MCF 10A (cell line): ENCODE results near the gene FRAS1. TPM values are rescaled to one million over a fixed set of nuclear protein-coding genes. Genes with fewer than 3 reads are reported as not detected.
A peak's percentile ranks its signal among the peaks of the same experiment; 100 is the strongest.

Source experiments
- BruUV-seq: library from RNA; stranded (reverse); fragments of 400-500 nt; replicated peaks from 2 replicates; lab custom pipeline; 2021; lab: Mats Ljungman, UMichigan
- CTCF ChIA-PET: fragments of 300-600 bp; sonication (Branson Sonifier 250); formaldehyde crosslinking; extraction: SDS; loops from one replicate; lab custom pipeline; 2021; ENCODE audit warnings: antibody characterized with exemption, inconsistent platforms; lab: Yijun Ruan, JAX
- POLR2A ChIA-PET: fragments of 300-600, 350-650 bp; sonication (Branson Sonifier 250); formaldehyde crosslinking; extraction: SDS; loops from one replicate; lab custom pipeline; 2020; ENCODE audit warnings: antibody characterized with exemption, inconsistent platforms; lab: Yijun Ruan, JAX
- DNase-seq: peaks from one replicate; pipeline ENCODE4 v3.0.0-alpha.2; 2018; ENCODE audit not compliant: unreplicated experiment
- H3K27ac Mint-ChIP-seq: one replicate; pipeline ENCODE4 v1.8.0; 2022; ENCODE audit warnings: mild to moderate bottlenecking, low read depth, mixed read lengths; ENCODE audit not compliant: unreplicated experiment
- H3K27me3 Mint-ChIP-seq: one replicate; pipeline ENCODE4 v1.8.0; 2022; ENCODE audit warnings: mixed read lengths; ENCODE audit not compliant: insufficient read depth, unreplicated experiment
- H3K36me3 Mint-ChIP-seq: one replicate; pipeline ENCODE4 v1.8.0; 2022; ENCODE audit warnings: mild to moderate bottlenecking, moderate library complexity, mixed read lengths; ENCODE audit not compliant: insufficient read depth, unreplicated experiment
- H3K4me1 Mint-ChIP-seq: one replicate; pipeline ENCODE4 v1.8.0; 2022; ENCODE audit warnings: mixed read lengths; ENCODE audit not compliant: insufficient read depth, unreplicated experiment
- H3K4me3 Mint-ChIP-seq: one replicate; pipeline ENCODE4 v1.8.0; 2022; ENCODE audit warnings: mild to moderate bottlenecking, moderate library complexity, mixed read lengths; ENCODE audit not compliant: unreplicated experiment
- H3K9me3 Mint-ChIP-seq: one replicate; pipeline ENCODE4 v1.8.0; 2022; ENCODE audit warnings: mixed read lengths; ENCODE audit not compliant: unreplicated experiment
- intact Hi-C: fragments of 100-400 bp; cut with micrococcal nuclease; formaldehyde crosslinking; loops from 2 replicates; pipeline ENCODE4 v1.14.1; 2022
- total RNA-seq: library from RNA; stranded (reverse); gene quantifications from 2 replicates; pipeline ENCODE4 v1.2.3, GENCODE V29; 2022
- TF ChIP-seq, protein P1 (sequence below): fragments of 200-600 bp; IDR thresholded peaks from one replicate; pipeline ENCODE4 v1.8.0; 2022; ENCODE audit warnings: antibody characterized with exemption, mild to moderate bottlenecking; ENCODE audit not compliant: unreplicated experiment

FRAS1 gene
- total RNA-seq, 1 experiment from 2014 or later = 2.0 TPM

DNA sequence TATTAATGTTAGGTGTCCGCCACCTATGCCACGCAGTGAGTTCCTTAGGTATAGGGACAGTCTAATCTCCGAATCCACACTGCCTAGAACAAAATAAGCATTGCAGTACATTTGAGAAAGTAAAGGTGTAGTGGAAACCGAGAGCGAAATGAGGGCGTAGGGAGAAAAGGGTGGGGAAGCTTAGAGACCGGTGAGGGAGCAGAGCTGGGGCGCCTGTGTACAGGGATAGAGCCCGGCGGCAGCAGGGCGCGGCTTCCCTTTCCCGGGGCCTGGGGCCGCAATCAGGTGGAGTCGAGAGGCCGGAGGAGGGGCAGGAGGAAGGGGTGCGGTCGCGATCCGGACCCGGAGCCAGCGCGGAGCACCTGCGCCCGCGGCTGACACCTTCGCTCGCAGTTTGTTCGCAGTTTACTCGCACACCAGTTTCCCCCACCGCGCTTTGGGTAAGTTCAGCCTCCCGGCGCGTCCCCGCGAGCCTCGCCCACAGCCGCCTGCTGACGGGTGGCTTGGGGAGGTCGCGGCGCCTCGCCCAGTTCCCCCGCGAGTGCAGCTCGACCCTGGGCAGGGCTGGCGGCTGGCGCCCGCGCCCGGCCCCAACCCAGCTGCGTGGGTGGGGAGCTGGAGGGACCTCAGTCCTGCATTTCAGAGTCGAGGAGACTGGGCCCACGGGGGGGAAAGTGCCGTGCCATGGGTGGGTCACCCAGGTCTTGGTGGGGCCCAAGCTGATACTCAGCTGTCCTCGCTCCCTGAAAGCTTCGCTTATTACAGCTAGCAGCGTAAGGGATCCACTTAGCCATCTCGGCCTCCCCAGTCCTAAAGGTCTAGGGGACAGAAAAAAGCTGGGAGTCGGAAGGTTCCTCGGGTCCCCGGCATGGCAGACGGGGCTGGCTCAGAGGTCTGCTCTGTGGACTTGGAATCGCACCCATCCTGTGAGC lies 494.6 kb downstream of the FRAS1 start, which contains the start of gene ANXA3:
Gene ANXA3 (plus strand): TSS at position 351 of the 932 bp plus-strand sequence. CDS start 2,704 bp downstream, outside the sequence.
- Mint-ChIP-seq H3K9me3 (no peaks in the 10 kb centered on the region), H3K27me3 (no peaks in the 10 kb centered on the region), H3K36me3 (peaks cover 25% of the 10 kb centered on the region), H3K27ac (peak within 1 kb of the TSS; percentile 96), H3K4me1 (peaks cover 23% of the 10 kb centered on the region), H3K4me3 (peak within 1 kb of the TSS; percentile 93)
- intact Hi-C loops = loop anchor here (1.0 to 5.0 kb wide), 2 partner anchors 41 to 226 kb away; partner anchors contain the start of gene BMP2K
- TF ChIP-seq, protein P1, sequence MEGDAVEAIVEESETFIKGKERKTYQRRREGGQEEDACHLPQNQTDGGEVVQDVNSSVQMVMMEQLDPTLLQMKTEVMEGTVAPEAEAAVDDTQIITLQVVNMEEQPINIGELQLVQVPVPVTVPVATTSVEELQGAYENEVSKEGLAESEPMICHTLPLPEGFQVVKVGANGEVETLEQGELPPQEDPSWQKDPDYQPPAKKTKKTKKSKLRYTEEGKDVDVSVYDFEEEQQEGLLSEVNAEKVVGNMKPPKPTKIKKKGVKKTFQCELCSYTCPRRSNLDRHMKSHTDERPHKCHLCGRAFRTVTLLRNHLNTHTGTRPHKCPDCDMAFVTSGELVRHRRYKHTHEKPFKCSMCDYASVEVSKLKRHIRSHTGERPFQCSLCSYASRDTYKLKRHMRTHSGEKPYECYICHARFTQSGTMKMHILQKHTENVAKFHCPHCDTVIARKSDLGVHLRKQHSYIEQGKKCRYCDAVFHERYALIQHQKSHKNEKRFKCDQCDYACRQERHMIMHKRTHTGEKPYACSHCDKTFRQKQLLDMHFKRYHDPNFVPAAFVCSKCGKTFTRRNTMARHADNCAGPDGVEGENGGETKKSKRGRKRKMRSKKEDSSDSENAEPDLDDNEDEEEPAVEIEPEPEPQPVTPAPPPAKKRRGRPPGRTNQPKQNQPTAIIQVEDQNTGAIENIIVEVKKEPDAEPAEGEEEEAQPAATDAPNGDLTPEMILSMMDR = no peak
- POLR2A ChIA-PET = interaction anchor here (0.7 to 4.4 kb wide), 7 partner anchors 10 to 113 kb away, joined by 3 to 38 read pairs (median 6); no protein-coding TSS in a partner anchor
- BruUV-seq = TSS peak; percentile 59
- CTCF ChIA-PET = interaction anchor here (0.5 to 1.1 kb wide), 6 partner anchors 9 to 592 kb away, joined by 3 to 4 read pairs (median 3); no protein-coding TSS in a partner anchor
- peak; percentile 53 for DNase-seq

DNA sequence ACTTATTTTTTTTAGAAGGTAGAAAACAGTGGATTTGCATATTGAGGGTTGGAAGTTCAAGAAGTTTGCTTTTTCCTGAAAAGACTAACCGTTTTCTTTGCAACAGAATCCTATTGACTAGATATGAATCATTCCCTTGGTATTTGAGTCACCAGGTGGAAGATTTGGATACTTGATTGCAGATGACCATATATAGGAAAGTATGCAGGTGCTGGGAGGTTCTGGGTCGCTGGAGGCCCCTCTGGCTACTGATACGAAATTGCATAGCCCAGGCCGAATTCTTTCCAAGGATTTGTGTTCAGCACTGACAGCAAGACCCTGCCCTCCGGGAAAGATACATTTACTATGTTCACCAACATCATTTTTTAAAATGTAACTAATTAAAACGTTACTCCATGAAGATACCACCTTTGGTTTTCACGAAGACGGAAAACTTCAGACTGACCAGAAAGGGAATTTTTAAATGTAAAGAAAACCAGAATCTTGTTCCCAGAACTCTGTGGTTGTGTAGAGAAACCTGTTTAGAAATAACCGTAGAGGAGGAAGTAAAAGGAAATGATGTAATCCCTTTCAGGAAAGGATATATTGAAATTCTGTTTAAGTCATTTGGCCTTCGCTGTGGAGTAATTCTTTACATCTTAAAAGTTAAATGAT lies 495.4 kb downstream of the FRAS1 start:
- peak overlapping the region; percentile 93 for H3K4me3 Mint-ChIP-seq
- H3K4me1 Mint-ChIP-seq = peaks cover 31% of the 10 kb centered on the region
- TF ChIP-seq, protein P1 = no peak
- POLR2A ChIA-PET = interaction anchor here (0.7 to 4.4 kb wide), 3 partner anchors 13 to 571 kb away, joined by 3 to 38 read pairs (median 4); no protein-coding TSS in a partner anchor
- BruUV-seq = TSS peak; percentile 43
- CTCF ChIA-PET = interaction anchor here (0.6 to 1.2 kb wide), 4 partner anchors 14 to 477 kb away, joined by 3 to 4 read pairs (median 3); no protein-coding TSS in a partner anchor
- no peaks in the 10 kb centered on the region for H3K27me3 Mint-ChIP-seq
- intact Hi-C loops = loop anchor here (1.0 to 5.0 kb wide), 2 partner anchors 40 to 225 kb away; partner anchors contain the start of gene BMP2K
- peak; percentile 70 for DNase-seq
- H3K27ac Mint-ChIP-seq = peak overlapping the region; percentile 96
- H3K36me3 Mint-ChIP-seq = peaks cover 25% of the 10 kb centered on the region
- no peaks in the 10 kb centered on the region for H3K9me3 Mint-ChIP-seq

DNA sequence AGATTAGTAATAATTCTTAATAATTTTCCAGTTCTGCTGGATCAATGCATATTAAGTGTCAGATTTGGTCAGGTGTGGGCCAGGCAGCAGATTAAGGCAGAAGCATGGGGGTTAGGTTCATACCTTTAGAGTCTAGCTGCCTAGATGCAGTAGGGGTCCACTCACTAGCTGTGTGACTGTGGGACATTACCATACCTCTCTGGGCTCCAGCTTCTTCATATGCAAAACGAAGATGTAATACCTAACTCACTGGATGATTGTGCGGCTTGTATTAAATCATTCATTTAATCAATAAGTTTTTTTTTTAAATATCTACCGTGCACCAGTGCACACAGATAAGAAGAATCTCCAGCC lies 495.9 kb downstream of the FRAS1 start:
- BruUV-seq = no TSS peak
- peak overlapping the region; percentile 96 for H3K27ac Mint-ChIP-seq
- peaks cover 25% of the 10 kb centered on the region for H3K36me3 Mint-ChIP-seq
- no peak for DNase-seq
- H3K27me3 Mint-ChIP-seq = no peaks in the 10 kb centered on the region
- intact Hi-C loops = loop anchor here (5.0 kb wide), 1 partner anchor 224 kb away; the partner anchor contains the start of gene BMP2K
- peak overlapping the region; percentile 93 for H3K4me3 Mint-ChIP-seq
- H3K9me3 Mint-ChIP-seq = no peaks in the 10 kb centered on the region
- POLR2A ChIA-PET = interaction anchor here (0.7 to 4.4 kb wide), 3 partner anchors 14 to 571 kb away, joined by 3 to 38 read pairs (median 3); no protein-coding TSS in a partner anchor
- H3K4me1 Mint-ChIP-seq = peaks cover 36% of the 10 kb centered on the region
- CTCF ChIA-PET = interaction anchor here (0.5 to 1.2 kb wide), 4 partner anchors 13 to 496 kb away, joined by 3 to 4 read pairs (median 3); partner anchors contain the start of gene FRAS1
- TF ChIP-seq, protein P1 = no peak
